Ishikawa (cell line): ENCODE results near the gene TSPAN5.

Experiments
- CEBPB ChIP-seq: IDR thresholded peaks from 2 replicates; pipeline ENCODE4 v1.6.1; 2012
- CREB1 ChIP-seq: IDR thresholded peaks from 2 replicates; pipeline ENCODE4 v1.6.1; 2012; ENCODE audit warnings: low read depth
- EGR1 ChIP-seq: IDR thresholded peaks from 2 replicates; pipeline ENCODE4 v1.6.1; 2012
- EP300 ChIP-seq: IDR thresholded peaks from 2 replicates; pipeline ENCODE4 v1.6.1; 2012; ENCODE audit warnings: borderline replicate concordance
- FOXM1 ChIP-seq: IDR thresholded peaks from 2 replicates; pipeline ENCODE4 v1.6.1; 2012; ENCODE audit warnings: low read depth, borderline replicate concordance
- MAX ChIP-seq: IDR thresholded peaks from 2 replicates; pipeline ENCODE4 v1.6.1; 2012
- NFIC ChIP-seq: IDR thresholded peaks from 2 replicates; pipeline ENCODE4 v1.6.1; 2012
- RAD21 ChIP-seq: IDR thresholded peaks from 2 replicates; pipeline ENCODE4 v1.6.1; 2012; ENCODE audit warnings: low read depth
- REST ChIP-seq: IDR thresholded peaks from 2 replicates; pipeline ENCODE4 v1.6.1; 2012; ENCODE audit warnings: low read depth, mild to moderate bottlenecking
- TAF1 ChIP-seq: IDR thresholded peaks from 2 replicates; pipeline ENCODE4 v1.6.1; 2012; ENCODE audit warnings: low read depth, mild to moderate bottlenecking
- TCF12 ChIP-seq: IDR thresholded peaks from 2 replicates; pipeline ENCODE4 v1.6.1; 2012; ENCODE audit warnings: low read depth
- TEAD4 ChIP-seq: IDR thresholded peaks from 2 replicates; pipeline ENCODE4 v1.6.1; 2012
- USF1 ChIP-seq: IDR thresholded peaks from 2 replicates; pipeline ENCODE4 v1.6.1; 2012
- YY1 ChIP-seq: IDR thresholded peaks from 2 replicates; pipeline ENCODE4 v1.6.1; 2012; ENCODE audit warnings: low read depth
- ZBTB7A ChIP-seq: IDR thresholded peaks from 2 replicates; pipeline ENCODE4 v1.6.1; 2012; ENCODE audit warnings: low read depth

The TSPAN5 gene

GRCh38 chr4:98434816-98435215 is 223.6 kb downstream of the TSPAN5 start:
- TF ChIP-seq YY1 (no peak), RAD21 (no peak), USF1 (no peak), EP300 (no peak), FOXM1 (no peak), TEAD4 (no peak), CREB1 (no peak), MAX (no peak), ZBTB7A (no peak)

- no peak for TF ChIP-seq TEAD4
- TF ChIP-seq FOXM1 = no peak
- TF ChIP-seq ZBTB7A = no peak
- no peak for TF ChIP-seq YY1
- TF ChIP-seq MAX = no peak
- no peak for TF ChIP-seq EGR1
- TF ChIP-seq TAF1 = no peak
- no peak for TF ChIP-seq EP300
- TF ChIP-seq TCF12 = no peak
- TF ChIP-seq CEBPB = no peak
- TF ChIP-seq USF1 = no peak
- TF ChIP-seq CREB1 = no peak
- TF ChIP-seq NFIC = no peak
- TF ChIP-seq REST = no peak
- TF ChIP-seq RAD21 = no peak
Observed at GRCh38 chr4:98433691-98434090, 224.7 kb downstream of the TSPAN5 start.

GRCh38 chr4:98430708-98431403 is 227.6 kb downstream of the TSPAN5 start:
- TF ChIP-seq NFIC (no peak), MAX (no peak), TEAD4 (no peak), CREB1 (no peak), FOXM1 (no peak), ZBTB7A (no peak), RAD21 (no peak), YY1 (no peak), EGR1 (no peak)

- TF ChIP-seq USF1 (no peak), TEAD4 (no peak)
Observed at GRCh38 chr4:98423009-98423408, 235.4 kb downstream of the TSPAN5 start.

GRCh38 chr4:98421111-98421510 is 237.3 kb downstream of the TSPAN5 start:
- no peak for TF ChIP-seq TEAD4
- no peak for TF ChIP-seq EGR1
- TF ChIP-seq FOXM1 = no peak
- TF ChIP-seq CREB1 = no peak
